ENCODE measurements around the gene FRMD1. TPM values are rescaled to one million over a fixed set of nuclear protein-coding genes. Genes with fewer than 3 reads are reported as not detected.

Gene FRMD1
- total RNA-seq, 1 donor from 2014 or later = not detected

GRCh38 chr6:168028181-168028580, 50.8 kb downstream of the FRMD1 start:
- no peak for DNase-seq (ENCODE audit: low read depth in 2 of 2)

- no peak for DNase-seq (ENCODE audit: low read depth in 2 of 2)
Measured at GRCh38 chr6:168027521-168027920, 51.5 kb downstream of the FRMD1 start.

GRCh38 chr6:168026925-168027324, 52.1 kb downstream of the FRMD1 start:
- no peak for DNase-seq (ENCODE audit: low read depth in 2 of 2)

- no peak for DNase-seq (ENCODE audit: low read depth in 2 of 2)
Measured at GRCh38 chr6:168025831-168026710, 52.9 kb downstream of the FRMD1 start.

- no peak for DNase-seq (ENCODE audit: low read depth in 2 of 2)
Measured at GRCh38 chr6:168024951-168025510, 54.0 kb downstream of the FRMD1 start.

GRCh38 chr6:168022488-168023321, 56.3 kb downstream of the FRMD1 start:
- no peak for DNase-seq (ENCODE audit: low read depth in 2 of 2)

GRCh38 chr6:168021581-168021980, 57.4 kb downstream of the FRMD1 start:
- no peak for DNase-seq (ENCODE audit: low read depth in 2 of 2)

- no peak for DNase-seq (ENCODE audit: low read depth in 2 of 2)
Measured at GRCh38 chr6:168020242-168020641, 58.8 kb downstream of the FRMD1 start.

GRCh38 chr6:168018664-168019063, 60.3 kb downstream of the FRMD1 start:
- no peak for DNase-seq (ENCODE audit: low read depth in 2 of 2)

GRCh38 chr6:168017629-168018028, 61.4 kb downstream of the FRMD1 start:
- DNase-seq (ENCODE audit: low read depth in 2 of 2) = no peak

- DNase-seq (ENCODE audit: low read depth in 2 of 2) = no peak
Measured at GRCh38 chr6:168016721-168017525, 62.1 kb downstream of the FRMD1 start.

- DNase-seq (ENCODE audit: low read depth in 2 of 2) = no peak
Measured at GRCh38 chr6:168016176-168016620, 62.8 kb downstream of the FRMD1 start.

GRCh38 chr6:168015482-168016175, 63.4 kb downstream of the FRMD1 start:
- no peak for DNase-seq (ENCODE audit: low read depth in 2 of 2)

GRCh38 chr6:168015009-168015408, 64.0 kb downstream of the FRMD1 start:
- no peak for DNase-seq (ENCODE audit: low read depth in 2 of 2)

- DNase-seq (ENCODE audit: low read depth in 2 of 2) = no peak
Measured at GRCh38 chr6:168014428-168014827, 64.6 kb downstream of the FRMD1 start.

GRCh38 chr6:168013250-168013915, 65.6 kb downstream of the FRMD1 start:
- DNase-seq (ENCODE audit: low read depth in 2 of 2) = no peak

- DNase-seq (ENCODE audit: low read depth in 2 of 2) = no peak
Measured at GRCh38 chr6:168012431-168013249, 66.4 kb downstream of the FRMD1 start.

- no peak for DNase-seq (ENCODE audit: low read depth in 2 of 2)
Measured at GRCh38 chr6:168011291-168011690, 67.7 kb downstream of the FRMD1 start.

GRCh38 chr6:168009331-168009730, 69.7 kb downstream of the FRMD1 start:
- DNase-seq (ENCODE audit: low read depth in 2 of 2) = no peak

Measured in dermis microvascular lymphatic vessel endothelial cell (primary cell).